ENCODE results near the gene MMP2.

Gene MMP2

DNA sequence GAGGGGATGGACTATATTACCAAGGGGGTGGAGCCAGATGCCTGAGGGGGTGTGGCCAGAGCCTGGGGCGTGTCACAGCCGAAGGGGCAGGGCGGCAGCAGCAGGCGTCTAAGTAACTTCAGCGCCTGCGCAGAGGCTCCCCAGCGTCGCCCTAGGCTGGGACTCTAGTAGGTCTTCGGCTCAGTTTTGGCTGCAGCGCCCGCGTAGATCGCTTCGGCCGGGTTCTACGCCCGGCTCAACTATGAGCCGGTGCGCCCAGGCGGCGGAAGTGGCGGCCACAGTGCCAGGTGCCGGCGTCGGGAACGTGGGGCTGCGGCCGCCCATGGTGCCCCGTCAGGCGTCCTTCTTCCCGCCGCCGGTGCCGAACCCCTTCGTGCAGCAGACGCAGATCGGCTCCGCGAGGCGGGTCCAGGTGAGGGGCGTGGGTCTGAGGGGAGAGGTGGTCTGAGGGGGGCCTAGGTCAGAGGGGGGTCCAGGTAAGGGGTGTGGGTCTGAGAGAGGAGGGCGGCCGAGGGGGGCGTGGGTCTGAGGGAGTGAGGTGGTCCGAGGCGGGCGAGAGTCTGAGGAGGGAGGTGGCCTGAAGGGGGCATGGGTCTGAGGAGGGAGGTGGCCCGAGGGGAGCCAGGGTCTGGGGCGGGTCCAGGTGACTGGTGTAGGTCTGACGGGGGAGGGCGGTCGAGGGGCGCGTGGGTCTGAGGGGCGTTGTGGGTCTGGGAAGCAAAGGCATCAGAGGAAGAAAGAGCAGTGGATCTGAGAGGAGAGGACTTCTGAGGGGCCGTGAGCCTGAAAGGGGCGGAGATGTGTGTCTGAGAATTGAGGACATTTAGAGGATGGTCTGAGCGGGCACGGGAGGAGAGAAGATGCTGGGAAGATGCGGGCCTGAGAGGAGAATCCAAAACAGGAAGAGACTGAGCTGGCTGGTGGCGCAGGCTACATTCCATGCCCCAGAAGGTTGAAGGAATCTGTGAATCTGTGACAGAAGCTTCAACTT lies 30.2 kb downstream of the MMP2 start, which contains the start of gene LPCAT2:
LPCAT2 (plus strand) TSS at position 132 of the 991 bp plus-strand sequence; CDS start at position 242, 110 bp downstream.
- Mint-ChIP-seq H3K36me3 (ENCODE audit: low read depth) (no peaks in the 10 kb centered on the region), H3K27me3 (peaks cover 52% of the 10 kb centered on the region), H3K27ac (no peak within 1 kb of the TSS), H3K4me3 (peak within 1 kb of the TSS; percentile 20), H3K9me3 (peaks cover 8% of the 10 kb centered on the region), H3K4me1 (ENCODE audit: low read depth) (peaks cover 5% of the 10 kb centered on the region)

DNA sequence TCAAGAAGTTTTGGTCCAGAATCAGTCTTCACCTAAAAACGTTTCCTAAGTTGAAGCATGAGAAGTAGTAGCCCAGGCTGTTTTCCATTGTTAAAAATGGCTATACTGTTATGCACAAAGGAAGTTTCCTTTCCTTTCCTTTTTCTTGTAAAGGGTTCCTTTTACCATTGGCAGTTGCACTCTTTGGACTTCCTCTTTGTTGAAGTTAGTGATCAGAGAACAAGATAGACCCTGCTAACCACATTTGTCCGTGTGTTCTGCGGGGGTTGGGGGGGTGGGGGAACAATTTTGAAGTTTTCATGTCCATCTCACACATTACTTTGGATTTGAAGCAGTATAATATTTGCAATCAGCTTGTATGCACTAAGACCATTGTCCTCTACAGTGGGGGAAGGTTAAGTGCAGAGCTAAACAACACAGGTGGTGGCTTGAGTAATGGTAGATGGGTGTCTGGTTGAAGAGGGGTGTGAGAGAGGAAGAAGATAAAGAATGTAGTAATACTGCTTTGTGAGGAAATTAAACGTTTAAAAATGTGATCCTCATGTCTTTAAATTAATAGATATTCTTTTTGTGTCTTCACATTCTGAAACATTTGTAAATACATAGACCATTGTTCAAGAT lies 31.3 kb downstream of the MMP2 start:
- Mint-ChIP-seq H3K9me3 (peaks cover 8% of the 10 kb centered on the region), H3K27ac (no peak overlapping the region), H3K27me3 (peaks cover 52% of the 10 kb centered on the region), H3K4me3 (peak overlapping the region; percentile 20), H3K4me1 (ENCODE audit: low read depth) (peaks cover 5% of the 10 kb centered on the region), H3K36me3 (ENCODE audit: low read depth) (no peaks in the 10 kb centered on the region)

GRCh38 chr16:55512941-55513340 lies 33.9 kb downstream of the MMP2 start:
- Mint-ChIP-seq H3K36me3 (ENCODE audit: low read depth) (no peaks in the 10 kb centered on the region), H3K27me3 (peaks cover 42% of the 10 kb centered on the region), H3K4me3 (no peak overlapping the region), H3K4me1 (ENCODE audit: low read depth) (peaks cover 5% of the 10 kb centered on the region), H3K9me3 (peaks cover 8% of the 10 kb centered on the region), H3K27ac (no peak overlapping the region)

GRCh38 chr16:55513616-55514015 lies 34.6 kb downstream of the MMP2 start:
- Mint-ChIP-seq H3K4me3 (no peak overlapping the region), H3K27ac (no peak overlapping the region), H3K27me3 (peaks cover 37% of the 10 kb centered on the region), H3K9me3 (peaks cover 8% of the 10 kb centered on the region), H3K36me3 (ENCODE audit: low read depth) (no peaks in the 10 kb centered on the region), H3K4me1 (ENCODE audit: low read depth) (peaks cover 3% of the 10 kb centered on the region)

DNA sequence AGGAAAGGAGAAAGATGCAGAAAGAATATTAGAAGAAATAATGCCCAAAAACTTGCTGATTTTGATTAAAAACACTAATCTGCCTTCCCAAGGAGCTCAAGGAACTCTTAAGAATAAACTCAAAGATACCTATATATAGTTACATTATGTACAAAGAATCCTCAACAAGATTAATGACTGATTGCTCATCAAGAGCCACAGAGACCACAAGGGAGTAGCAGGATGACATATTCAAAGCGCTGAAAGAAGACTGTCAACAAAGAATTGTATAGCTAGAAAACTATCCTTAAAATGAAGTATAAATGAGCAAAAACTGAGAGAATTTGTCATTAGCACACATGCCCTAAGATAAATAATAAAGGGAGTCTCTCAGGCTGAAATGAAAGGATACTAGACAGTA lies 36.1 kb downstream of the MMP2 start:
- H3K27me3 Mint-ChIP-seq, result peaks cover 25% of the 10 kb centered on the region
- H3K27ac Mint-ChIP-seq, result no peak overlapping the region
- H3K4me1 Mint-ChIP-seq (ENCODE audit: low read depth), result no peaks in the 10 kb centered on the region
- no peak overlapping the region for H3K4me3 Mint-ChIP-seq
- peaks cover 8% of the 10 kb centered on the region for H3K9me3 Mint-ChIP-seq
- no peaks in the 10 kb centered on the region for H3K36me3 Mint-ChIP-seq (ENCODE audit: low read depth)

GRCh38 chr16:55521792-55522191 lies 42.8 kb downstream of the MMP2 start:
- H3K36me3 Mint-ChIP-seq (ENCODE audit: low read depth), result no peaks in the 10 kb centered on the region
- H3K27ac Mint-ChIP-seq, result no peak overlapping the region
- H3K9me3 Mint-ChIP-seq, result peaks cover 7% of the 10 kb centered on the region
- no peaks in the 10 kb centered on the region for H3K27me3 Mint-ChIP-seq
- H3K4me1 Mint-ChIP-seq (ENCODE audit: low read depth), result no peaks in the 10 kb centered on the region
- no peak overlapping the region for H3K4me3 Mint-ChIP-seq

GRCh38 chr16:55526441-55526840 lies 47.4 kb downstream of the MMP2 start:
- peaks cover 7% of the 10 kb centered on the region for H3K27me3 Mint-ChIP-seq
- H3K27ac Mint-ChIP-seq, result no peak overlapping the region
- no peaks in the 10 kb centered on the region for H3K4me1 Mint-ChIP-seq (ENCODE audit: low read depth)
- H3K9me3 Mint-ChIP-seq, result peaks cover 7% of the 10 kb centered on the region
- no peaks in the 10 kb centered on the region for H3K36me3 Mint-ChIP-seq (ENCODE audit: low read depth)
- no peak overlapping the region for H3K4me3 Mint-ChIP-seq

DNA sequence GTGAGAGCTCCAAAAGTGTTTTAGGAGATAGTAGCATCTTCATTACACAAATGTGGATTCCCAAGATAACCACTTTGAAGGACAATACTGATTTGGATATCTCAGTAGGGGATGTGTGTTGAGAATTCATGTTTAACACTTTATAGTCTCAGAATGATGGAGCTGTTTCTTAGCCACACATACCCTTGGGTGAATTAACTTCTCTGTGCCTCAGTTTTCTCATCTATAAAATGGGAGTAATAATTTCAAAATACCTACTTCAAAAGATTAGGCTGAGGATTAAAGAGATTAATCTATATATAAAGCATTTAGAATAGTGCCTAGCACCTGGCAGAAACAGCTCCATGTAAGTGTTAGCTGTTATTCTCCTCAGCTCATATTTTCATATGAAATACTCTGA lies 48.9 kb downstream of the MMP2 start:
- no peak overlapping the region for H3K4me3 Mint-ChIP-seq
- no peaks in the 10 kb centered on the region for H3K36me3 Mint-ChIP-seq (ENCODE audit: low read depth)
- no peak overlapping the region for H3K27ac Mint-ChIP-seq
- no peaks in the 10 kb centered on the region for H3K4me1 Mint-ChIP-seq (ENCODE audit: low read depth)
- H3K9me3 Mint-ChIP-seq, result no peaks in the 10 kb centered on the region
- H3K27me3 Mint-ChIP-seq, result peaks cover 7% of the 10 kb centered on the region

DNA sequence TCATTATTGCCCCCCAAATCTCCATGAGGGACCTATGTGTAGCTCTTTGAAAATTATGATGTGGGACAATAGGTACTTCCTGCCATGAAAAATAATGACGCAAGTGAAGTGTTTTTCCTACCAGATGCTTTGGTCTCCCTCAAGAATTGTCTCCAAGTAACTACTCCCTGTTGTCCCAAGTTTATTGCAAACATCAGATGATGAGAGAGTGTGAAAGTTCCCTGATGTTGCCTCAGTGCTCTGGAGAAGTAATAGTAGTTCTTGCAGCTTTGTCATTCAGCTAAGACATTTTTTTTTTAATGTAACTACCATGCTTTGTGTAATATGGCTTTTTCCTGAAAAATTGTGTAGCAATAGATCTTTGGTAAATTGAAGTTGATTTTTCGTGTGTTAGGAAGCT lies 50.0 kb downstream of the MMP2 start:
- peaks cover 7% of the 10 kb centered on the region for H3K27me3 Mint-ChIP-seq

DNA sequence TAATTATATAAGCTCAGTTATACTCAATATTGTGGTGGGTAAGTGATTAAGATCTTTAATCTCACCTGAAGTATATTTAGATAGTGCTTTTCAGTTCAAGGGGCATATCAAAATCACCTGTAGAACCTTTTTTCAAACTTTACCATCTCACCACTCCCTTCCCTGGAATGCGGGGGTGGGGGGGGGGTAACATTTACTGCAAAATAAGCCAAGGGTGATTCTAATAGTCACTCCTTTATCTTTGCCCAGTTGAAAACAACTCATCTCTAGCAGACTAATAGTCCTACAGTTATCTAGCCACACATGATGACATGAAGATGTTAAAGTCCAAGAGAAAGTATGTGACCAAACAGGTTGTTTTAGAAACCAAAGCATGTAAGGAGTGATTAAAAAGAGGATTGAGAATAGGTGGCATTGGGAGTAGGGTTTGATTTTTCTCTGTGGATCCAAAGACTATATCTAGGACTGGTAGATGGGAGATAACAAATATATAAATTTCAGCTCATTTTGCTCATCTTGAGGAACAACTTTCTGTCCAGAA lies 51.4 kb downstream of the MMP2 start:
- Mint-ChIP-seq H3K4me3 (no peak overlapping the region), H3K27ac (no peak overlapping the region), H3K27me3 (peaks cover 7% of the 10 kb centered on the region), H3K4me1 (ENCODE audit: low read depth) (no peaks in the 10 kb centered on the region), H3K9me3 (no peaks in the 10 kb centered on the region), H3K36me3 (ENCODE audit: low read depth) (no peaks in the 10 kb centered on the region)

More for the DNA sequence above, 50.0 kb downstream of the MMP2 start:
- Mint-ChIP-seq H3K9me3 (no peaks in the 10 kb centered on the region), H3K4me3 (no peak overlapping the region), H3K27ac (no peak overlapping the region), H3K36me3 (ENCODE audit: low read depth) (no peaks in the 10 kb centered on the region), H3K4me1 (ENCODE audit: low read depth) (no peaks in the 10 kb centered on the region)

DNA sequence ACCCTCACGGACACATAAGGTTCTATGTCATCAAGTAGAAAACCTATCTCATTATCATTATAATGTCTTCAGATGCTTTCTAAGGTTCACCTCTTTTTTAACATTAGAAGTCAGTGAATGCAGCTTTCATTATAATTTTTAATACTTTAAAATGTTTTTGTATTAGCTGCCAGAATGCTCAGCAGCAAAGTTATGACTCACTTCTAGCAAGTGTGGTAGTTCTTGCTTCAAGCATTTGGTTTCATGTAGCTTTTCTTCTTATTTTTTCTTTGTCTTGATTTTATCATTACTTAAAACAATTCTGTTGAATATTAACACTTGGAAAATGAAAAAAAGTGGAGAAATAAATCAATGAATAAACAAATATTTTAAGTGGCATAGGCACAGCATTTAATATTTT lies 53.2 kb downstream of the MMP2 start:
- Mint-ChIP-seq H3K4me3 (no peak overlapping the region), H3K27me3 (peaks cover 7% of the 10 kb centered on the region), H3K27ac (no peak overlapping the region), H3K4me1 (ENCODE audit: low read depth) (no peaks in the 10 kb centered on the region), H3K9me3 (no peaks in the 10 kb centered on the region), H3K36me3 (ENCODE audit: low read depth) (no peaks in the 10 kb centered on the region)

- H3K4me3 Mint-ChIP-seq, result no peak overlapping the region
- no peak overlapping the region for H3K27ac Mint-ChIP-seq
- no peaks in the 10 kb centered on the region for H3K36me3 Mint-ChIP-seq (ENCODE audit: low read depth)
- H3K4me1 Mint-ChIP-seq (ENCODE audit: low read depth), result no peaks in the 10 kb centered on the region
- H3K9me3 Mint-ChIP-seq, result no peaks in the 10 kb centered on the region
- H3K27me3 Mint-ChIP-seq, result no peaks in the 10 kb centered on the region
Measured at GRCh38 chr16:55534756-55535155, 55.8 kb downstream of the MMP2 start.

- Mint-ChIP-seq H3K4me3 (no peak overlapping the region), H3K36me3 (ENCODE audit: low read depth) (no peaks in the 10 kb centered on the region), H3K27ac (no peak overlapping the region), H3K4me1 (ENCODE audit: low read depth) (no peaks in the 10 kb centered on the region), H3K27me3 (no peaks in the 10 kb centered on the region), H3K9me3 (no peaks in the 10 kb centered on the region)
Measured at GRCh38 chr16:55539049-55539448, 60.1 kb downstream of the MMP2 start.

DNA sequence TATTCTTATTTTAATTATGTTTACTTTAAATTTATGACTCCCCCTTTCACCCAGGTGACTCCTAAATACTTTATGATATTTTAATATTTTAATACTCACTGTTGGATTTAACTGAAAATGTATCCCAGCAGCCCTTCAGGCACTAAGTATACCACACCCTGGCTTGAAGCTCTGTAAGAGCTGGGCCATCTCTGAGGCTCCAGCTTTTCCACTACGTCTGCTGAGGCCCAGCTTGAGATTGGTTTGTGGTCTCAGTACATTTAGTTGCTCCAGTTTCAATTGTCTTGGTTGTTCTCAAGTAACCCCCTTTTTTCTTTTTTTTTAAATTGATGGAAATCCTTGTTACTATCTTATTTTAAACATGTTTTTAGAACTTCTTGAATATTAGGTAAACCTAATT lies 60.5 kb downstream of the MMP2 start:
- Mint-ChIP-seq H3K9me3 (no peaks in the 10 kb centered on the region), H3K27me3 (no peaks in the 10 kb centered on the region), H3K4me1 (ENCODE audit: low read depth) (no peaks in the 10 kb centered on the region), H3K27ac (no peak overlapping the region), H3K4me3 (no peak overlapping the region), H3K36me3 (ENCODE audit: low read depth) (no peaks in the 10 kb centered on the region)

DNA sequence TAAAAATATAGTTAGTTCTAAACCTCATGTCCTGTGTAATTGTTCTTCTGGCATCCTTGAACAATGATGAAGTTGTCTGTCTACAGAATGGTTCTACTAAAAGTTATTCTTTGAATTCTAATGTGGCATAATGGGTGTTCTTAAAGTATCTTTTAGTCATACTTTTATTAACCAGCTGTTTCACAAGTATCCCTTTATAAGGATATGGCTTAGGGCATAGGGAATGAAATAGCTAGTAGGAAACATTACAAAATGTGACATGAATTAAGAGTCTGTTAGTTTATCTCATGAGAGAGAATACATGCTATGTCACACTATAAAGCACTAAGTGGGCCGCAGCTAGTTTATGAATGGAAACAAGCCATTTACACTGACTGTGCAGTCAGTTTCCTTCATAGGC lies 61.2 kb downstream of the MMP2 start:
- no peaks in the 10 kb centered on the region for H3K4me1 Mint-ChIP-seq (ENCODE audit: low read depth)

More for the DNA sequence above, 61.2 kb downstream of the MMP2 start:
- no peaks in the 10 kb centered on the region for H3K27me3 Mint-ChIP-seq
- no peak overlapping the region for H3K4me3 Mint-ChIP-seq
- H3K27ac Mint-ChIP-seq, result no peak overlapping the region
- H3K36me3 Mint-ChIP-seq (ENCODE audit: low read depth), result no peaks in the 10 kb centered on the region
- H3K9me3 Mint-ChIP-seq, result no peaks in the 10 kb centered on the region

All from stimulated activated naive CD8-positive, alpha-beta T cell treated with anti-CD3 and anti-CD28 coated beads, Interleukin-15, Interleukin-2, amounts not matched to agents 100 ng/mL and 50 ng/mL, for 24 hours (primary cell).